ENCODE measurements around the gene RECK.
"Not testable (repeated sequence)": the region's sequence is repeated elsewhere in the genome, so short reads cannot be mapped to it uniquely, and the experiment has no call there.

Gene RECK

DNA sequence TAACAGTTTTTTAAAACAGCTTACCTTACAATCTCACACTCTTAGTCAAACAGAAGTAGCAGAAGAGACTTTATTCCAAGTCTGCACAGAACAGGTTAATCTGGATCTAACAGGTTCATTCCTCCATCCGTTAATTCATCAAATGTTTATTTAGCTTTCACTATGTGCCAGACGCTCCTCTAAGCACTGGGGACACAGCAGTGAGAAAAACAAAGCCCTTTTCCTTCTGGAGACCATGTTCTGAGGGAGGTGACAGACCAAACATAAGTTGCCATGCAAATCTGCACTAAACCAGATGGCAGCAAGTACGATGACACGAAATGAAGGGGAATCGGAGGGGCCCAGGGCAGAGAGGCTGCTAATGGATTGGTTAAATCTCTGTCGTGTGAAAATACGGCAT is 82.8 kb downstream of the RECK start:
- no peak for DNase-seq

DNA sequence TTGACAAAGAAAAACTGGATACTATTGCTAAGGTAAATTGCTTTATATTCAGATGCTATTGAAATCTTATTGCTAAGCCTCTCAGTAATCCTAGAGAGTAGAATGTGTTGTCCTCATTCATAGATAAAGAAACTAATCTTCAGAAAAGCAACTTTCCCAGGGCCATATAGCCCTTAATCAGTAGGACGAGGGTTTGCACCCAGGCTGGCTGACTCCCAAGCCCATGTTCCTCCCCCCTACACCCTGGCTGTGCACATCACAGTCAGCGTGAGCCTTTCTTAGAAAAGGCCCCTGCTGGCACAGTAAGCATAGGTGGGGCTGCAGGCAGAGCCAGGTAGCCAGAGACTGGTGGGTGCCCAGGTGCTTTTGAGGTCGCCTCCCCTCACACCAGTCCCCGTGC is 84.0 kb downstream of the RECK start:
- no peak for DNase-seq

DNA sequence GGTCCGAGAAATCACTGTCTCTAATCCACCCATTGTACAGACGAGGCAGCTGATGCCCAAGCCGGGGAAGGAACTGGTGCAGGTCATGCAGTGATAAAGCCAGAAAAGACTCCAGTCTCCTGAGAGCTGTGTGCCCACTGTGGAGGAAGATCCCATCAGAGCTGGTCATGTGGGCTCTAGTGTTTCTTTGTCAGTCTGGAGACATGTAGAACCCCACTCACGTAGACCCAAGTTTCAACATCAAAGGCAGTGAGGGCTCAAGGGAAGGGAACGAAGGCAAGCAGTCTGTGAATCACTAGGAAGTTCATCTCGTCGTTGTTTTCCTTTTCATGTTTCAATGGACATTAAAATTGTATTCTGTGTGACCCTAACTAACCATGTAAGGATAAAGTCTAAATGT is 85.3 kb downstream of the RECK start:
- no peak for DNase-seq

DNA sequence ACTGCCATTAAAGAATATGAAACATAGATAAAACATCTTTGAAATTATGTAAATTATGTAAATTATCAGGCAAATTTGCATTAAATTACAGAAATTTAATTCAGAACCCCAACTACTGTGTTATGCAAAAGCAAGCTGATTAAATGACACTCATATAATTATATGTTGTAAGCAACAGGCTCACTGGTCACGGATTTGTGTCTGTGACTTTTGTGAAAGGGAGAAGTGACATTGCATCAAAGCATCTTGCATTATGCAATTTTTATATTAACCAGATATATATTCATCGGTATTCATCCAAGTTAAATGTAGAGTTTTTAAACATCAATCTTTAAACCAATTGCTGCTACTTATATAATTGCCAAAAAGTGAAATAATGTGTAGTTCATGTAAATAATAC is 86.8 kb downstream of the RECK start:
- DNase-seq, result no peak

DNA sequence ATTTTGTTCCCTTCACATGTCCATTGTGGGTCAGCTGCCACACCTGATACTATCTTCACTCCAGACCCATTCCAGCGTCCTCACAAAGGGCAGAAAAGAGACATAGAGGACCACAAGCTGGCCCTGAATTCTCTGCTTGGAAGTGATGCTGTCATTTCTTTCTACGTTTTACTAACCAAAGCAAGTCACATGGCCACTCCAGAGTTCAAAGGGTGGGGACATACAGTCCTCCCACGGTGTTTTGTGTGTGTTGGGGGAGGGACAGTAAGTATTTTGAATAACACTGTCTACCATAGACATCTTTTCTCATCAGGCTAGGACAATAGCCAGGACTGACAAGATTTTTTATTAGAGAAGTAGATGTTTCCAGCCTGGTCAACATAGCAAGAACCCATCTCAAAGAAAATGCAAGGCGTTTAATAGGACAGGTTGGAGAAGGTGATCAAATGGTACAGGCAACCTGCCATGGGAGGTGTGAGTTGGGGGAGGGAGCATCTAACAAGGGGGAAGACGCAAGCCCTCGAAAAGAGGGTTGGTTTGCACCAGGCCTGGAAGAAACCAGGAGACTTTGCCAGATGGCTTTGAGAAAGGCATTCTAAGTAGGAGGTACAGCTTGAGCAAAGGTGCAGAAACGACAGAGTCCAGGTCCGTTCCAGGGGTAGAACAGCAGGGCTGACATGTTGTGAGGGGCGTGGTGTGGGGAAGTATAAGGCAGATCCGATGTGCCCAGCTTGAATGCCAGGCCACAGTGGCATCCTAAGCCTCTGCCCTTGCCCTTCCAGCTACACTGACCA is 88.5 kb downstream of the RECK start:
- DNase-seq, result no peak

DNA sequence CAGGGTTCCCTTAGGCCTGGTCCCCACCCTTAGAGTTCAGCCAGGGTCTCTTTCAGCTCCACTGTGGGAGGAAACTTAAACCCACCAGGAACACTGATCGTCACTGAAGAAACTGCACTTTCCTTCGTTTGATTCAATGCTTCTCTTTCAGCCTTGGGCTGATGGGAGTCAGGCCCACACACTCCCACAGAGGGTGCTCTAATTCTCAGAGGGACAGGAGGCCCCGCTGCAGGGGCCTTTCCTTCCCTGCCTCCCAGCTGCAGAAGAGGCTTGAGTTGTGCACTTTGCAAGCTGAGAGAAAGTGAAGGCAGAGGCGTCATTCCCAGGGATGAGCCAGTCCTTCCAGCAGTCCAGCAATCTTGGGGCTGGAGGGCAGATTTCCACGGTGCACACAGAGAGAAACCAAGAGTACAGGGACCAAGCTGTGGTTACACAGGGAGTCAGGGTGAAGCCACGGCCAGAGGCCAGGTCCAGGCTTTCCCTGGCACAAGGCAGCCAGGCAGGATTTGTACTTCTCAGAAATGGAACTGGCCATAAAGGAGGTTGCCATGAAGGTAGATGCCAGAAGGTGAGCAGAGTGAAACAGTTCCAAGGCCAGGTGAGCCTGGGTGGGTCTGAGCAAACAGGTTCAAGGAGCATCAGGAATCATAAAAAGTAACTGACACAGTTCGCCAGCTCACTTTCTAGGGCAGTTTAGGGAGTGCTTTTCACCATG is 89.5 kb downstream of the RECK start:
- DNase-seq, result no peak

DNA sequence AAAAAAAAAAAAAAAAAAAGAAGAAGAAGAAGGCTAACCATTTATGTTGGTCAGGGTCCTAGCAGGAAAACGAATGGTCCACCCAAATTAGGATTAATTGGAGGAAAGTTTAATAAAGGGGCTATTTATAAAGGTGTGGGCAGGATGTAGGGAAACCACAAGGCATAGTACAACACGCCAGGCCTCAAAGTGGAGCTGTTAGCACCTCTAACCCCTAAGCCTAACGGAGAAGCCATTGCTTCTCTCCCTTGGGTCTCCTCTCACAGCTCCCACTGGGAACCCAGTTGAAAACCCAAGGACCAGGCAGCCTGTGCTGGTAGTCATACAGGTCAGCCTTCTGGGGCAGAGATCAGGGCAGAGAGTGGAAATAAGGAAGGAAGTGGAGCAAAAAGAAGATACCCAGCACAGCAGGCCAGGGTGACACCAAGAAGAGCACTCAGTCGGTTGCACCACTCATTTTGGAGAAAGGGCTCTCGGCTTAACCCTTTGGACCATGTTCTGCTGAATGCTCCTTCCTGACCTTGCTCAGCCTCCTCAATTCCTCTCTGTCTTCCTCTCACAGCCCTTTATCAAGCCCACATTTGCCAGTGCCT is 91.0 kb downstream of the RECK start:
- no peak for DNase-seq

DNA sequence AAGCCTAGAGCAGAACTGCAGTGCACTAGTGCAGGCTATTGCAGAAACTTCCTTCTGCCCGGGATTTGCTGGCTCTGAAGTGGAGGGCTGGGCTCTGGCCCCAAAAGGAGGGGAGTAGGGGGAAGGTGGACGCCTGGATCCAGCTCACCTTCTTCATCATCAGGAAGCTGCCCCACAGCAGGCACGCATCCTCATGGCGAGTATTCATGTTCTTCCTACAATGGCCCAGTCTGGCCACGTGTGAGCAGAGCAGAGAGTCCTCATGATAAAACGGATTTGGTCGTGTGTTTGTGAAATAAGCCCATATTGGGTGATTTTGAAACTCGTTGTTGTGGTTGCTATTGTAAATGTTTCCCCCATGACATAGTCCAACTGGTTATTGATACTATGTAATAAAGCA is 91.6 kb downstream of the RECK start:
- DNase-seq, result no peak

DNA sequence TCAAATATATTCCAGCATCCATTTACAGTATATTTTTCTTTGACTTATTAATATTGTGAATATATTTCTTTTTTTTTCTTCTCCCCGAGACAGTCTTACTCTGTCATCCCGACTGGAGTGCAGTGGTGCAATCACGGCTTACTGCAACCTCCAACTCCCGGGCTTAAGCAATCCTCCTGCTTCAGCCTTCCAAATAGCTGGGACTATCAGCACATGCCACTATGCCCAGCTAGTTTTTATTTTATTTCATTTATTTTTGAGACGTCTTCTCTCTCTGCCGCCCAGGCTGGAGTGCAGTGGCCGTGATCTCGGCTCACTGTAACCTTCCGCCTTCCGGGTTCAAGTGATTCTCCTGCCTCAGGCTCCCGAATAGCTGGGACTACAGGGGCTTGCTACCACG is 92.4 kb downstream of the RECK start:
- DNase-seq, result no peak

DNA sequence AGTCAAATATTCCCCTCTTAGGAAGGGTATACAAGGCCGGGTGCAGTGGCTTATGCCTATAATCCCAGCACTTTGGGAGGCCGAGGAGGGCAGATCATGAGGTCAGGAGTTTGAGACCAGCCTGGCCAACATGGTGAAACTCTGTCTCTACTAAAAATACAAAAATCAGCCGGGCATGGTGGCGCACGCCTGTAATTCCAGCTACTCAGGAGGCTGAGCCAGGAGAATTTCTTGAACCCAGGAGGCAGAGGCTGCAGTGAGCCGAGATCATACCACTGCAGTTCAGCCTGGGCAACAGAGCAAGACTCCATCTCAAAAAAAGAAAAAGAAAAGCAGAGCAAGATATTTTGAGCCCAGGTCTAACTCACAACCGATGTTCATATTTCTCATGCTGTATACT is 95.0 kb downstream of the RECK start:
- not testable (repeated sequence) for DNase-seq

DNA sequence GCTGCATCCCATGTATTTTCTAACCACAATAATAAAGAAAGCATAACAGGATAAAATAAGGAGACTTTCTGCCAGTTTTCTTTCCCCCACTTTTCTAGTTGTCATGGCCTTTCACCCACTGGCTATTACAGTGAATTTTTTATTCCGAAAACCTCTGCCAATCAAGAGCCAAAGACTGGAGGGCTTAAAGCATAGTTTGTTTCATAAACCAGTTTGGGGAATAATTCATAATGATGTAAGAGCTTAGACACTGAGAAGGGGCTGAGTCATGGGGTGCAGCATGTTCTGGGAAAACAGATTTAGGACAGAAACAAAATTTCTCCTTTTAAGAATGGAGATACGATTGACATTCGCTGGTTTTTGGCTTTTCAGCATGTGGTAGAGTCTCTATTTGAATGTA is 95.4 kb downstream of the RECK start:
- DNase-seq, result peak; percentile 61

DNA sequence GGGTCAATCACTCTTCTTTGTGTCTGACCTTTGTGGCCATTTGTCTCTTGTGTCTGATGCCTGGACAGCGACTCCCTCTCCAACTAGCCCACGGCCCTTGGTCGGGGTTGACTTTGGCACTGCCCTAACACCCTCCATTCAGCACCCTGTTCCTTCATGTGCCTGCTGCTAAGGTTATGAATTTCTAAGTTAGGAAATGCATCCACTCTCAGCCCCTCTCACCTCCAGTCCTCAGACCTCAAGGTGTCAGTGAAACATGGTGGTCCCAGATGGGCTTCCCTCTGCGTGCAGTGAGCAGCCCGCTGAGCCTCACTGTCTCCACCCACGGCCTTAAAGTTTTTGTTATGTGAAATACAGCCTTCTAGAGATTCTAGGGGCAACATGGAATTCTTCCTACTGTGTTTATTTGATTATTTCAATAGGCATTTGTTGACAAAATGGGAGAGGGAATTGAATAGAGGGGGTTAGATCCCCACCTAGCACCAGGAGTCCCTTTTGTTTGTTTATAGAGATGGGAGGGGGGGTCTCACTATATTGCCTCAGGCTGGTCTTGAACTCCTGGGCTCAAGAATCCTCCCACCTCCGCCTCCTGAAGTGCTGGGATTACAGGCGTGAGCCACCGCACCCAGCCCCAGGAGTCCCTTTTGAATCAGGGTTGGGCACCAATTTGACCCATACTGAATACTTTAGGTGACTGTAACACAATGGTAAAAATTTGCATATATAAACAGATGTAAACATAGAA is 98.2 kb downstream of the RECK start:
- no peak for DNase-seq

DNA sequence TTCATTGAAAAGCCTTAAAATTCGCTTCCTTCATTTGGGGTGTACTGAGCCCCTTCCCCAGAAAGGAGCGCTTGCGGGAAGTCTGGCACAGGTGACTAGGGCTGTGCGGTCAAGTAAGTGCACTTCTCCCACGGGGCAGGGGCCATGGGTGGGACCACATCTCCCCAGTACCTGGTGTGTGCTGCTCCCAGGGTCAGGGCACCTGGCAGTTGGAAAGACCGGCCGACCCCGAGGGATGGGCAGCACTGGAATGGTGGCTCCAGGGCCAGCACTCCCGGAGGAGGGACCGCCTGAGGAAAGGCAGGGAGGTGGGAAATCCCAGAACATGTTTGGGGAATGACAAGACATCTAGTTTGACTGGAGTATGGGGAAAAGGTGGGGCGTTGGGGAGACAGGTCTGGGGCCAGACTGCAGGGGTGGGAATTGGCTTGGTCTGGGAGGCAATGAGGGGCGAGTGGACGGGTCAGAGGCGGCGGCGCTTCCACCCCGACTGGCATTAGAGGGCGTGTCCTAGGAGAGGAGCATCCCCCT is 99.1 kb downstream of the RECK start:
- DNase-seq, result no peak

DNA sequence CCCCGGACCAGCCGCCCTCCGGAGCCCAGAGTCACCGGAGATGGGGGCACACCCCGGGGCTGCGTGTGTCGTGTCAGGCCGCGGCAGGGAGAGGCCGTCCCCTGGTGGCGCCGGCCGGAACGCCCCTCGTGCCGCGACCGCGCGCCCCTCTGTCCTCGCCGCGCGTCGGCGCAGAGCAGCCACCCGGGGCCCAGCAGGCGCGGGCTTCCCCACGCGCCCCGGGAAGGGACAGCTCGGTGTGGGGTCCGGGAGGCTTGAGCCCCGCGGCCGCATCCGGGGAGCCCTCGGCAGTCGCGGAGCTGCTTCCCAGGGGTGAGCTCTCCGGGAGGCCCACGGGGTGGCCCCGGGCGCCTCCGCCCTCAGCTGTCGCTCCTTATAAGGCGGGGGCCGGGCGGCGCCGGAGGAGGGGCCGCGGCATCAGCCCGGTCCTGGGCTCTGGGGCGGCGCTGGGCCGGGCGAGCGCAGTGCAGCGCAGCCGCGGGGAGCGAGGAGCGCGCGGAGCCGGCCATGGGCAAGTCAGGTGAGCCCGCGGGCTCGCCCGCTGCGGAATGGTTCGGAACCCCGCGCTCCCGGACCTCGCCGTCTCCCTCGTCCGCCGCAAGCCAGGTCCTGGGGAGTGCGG is 99.7 kb downstream of the RECK start, which contains the start of gene GLIPR2:
Gene GLIPR2, plus strand, starts transcription at position 462 of the 622 bp plus-strand sequence. Its CDS starts 46 bp downstream, at position 508.
- DNase-seq, result peak; percentile 81

DNA sequence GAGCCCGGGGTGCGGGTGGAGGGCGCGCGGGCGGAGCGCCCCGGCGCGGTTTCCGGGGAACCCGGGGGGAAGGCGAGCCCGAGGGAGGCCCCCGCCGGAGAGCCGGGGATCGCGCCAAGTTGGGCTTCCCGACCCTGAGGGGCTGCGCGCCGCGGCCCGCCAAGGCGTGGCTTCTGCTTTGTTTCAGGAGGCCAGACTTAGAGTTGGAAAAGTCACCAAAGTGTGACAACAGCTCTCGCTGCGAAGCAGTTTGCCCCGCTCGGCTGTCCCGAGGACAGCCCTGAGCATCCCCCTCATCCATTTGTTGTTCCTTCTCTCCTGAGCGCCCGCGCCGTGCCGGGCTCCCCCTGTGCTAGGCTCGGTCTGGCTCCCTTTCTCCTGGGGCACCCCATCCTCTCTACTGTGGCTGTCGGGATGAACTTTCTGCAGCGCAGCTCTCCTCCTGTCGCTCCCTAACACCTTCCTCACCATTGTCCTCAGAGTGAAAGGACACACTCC is 100.2 kb downstream of the RECK start:
- DNase-seq, result no peak

DNA sequence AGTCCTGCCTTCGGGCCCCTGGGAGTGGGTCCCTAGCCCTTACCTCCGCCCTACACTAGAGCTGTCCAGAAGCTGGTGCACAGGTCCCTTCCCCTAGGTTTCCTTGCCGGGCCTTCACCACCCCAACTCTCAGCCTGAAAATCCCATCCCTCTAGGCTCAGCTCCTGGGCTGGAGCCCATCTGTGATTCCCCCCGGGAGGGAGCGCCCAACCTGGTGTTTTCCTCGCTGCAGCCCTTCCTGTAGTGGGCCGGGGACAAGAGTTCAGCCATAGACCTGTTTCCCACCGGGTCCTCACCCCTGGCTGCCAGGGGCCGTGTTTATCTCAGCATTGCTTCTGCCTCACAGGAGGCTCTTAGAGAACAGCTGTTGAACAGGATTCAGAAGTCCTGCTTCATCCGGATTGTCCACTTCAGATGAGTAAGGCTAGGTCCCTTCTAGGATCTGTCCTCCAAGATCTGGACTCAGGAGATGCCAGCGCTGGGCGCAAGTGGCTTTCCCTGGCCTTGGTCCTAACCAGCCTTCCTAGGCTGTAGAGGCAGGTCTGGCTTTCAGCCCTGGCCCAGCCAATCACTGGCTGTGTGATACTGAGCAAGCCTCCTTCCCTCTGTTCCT is 100.8 kb downstream of the RECK start:
- peak; percentile 28 for DNase-seq

DNA sequence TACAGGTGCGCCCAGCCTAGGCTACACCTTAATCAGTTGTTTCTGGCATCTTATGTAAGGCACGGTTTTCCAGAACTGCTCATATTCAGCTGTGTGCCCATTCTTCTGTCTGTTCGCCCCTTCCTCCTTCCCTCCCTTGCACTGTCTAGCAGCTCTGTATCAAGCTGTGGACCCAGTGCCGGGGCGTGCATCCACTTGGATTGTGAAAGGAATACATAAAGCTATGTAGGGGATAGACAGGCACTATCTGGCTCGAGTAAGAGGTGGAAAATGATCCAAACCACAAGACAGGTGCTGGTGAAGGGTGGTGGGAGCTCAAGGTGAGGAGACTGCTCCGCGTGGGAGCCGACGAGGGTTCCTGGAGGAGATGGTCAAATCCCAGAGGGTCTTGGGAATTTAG is 101.8 kb downstream of the RECK start:
- DNase-seq, result no peak

DNA sequence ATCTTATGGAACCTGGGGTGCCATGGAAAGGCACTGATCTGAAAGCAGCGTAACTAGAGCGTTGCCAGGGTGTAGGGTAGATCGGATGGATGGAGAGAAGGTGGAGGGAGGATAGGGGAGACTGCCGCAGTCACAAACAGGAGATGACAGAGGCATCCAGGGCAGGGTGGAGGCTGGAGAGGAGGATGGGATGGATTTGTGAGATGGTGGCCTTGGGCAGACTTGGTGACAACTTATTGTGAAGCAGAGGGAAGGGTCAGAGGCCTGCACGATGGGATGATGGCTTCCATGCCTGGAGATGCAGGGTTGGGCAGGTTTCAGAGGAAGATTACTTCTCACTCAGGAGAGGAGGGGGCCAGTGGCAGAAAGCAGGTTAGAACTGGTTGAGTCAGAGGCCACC is 102.2 kb downstream of the RECK start:
- no peak for DNase-seq

DNA sequence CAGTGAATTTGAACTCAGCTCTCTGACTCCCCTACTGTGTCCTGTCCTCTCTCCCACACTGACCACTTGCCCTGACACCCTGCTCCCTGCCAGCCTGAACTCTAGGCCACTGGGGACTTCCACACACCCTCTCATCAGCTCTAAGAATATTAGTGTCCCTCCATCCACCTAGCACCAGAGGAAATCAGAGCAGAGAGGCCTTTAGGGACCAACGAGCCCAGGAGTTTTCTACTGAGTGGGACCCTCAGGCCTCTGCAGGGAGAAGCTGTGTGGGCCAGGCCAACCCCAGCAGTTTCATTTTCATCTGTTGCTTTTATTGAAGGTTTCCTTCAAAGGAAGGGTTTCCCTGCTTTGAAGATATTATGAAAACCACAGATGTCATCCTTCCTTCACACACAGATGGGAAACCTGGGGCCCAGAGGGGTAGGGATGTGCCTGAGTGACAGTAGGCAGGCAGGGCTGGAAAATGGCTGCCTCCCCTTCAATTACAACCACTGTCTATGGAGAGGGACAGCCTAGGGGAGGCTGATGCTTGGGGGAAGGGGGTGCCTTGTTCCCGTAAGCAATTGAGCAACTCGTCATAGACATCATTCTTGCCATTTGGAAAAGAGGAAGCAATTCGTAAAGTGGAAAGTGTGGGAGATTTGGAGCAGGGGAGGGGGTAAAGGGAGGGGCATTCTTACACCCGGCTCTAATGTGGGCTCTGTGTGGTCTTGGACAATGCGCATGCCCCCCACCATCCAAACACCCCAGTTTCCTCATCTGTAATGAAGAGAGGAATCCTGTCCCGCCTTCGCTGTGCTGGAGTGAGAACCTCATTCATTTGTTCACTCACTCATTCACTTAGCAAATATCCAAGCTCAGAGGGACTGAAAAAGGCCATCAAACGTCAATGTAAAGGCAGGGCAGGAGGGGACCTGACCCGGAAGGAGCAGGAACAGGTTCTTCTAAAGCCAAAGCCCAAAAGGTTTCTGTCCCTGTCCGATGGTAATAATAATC is 103.7 kb downstream of the RECK start:
- DNase-seq, result peak; percentile 29

DNA sequence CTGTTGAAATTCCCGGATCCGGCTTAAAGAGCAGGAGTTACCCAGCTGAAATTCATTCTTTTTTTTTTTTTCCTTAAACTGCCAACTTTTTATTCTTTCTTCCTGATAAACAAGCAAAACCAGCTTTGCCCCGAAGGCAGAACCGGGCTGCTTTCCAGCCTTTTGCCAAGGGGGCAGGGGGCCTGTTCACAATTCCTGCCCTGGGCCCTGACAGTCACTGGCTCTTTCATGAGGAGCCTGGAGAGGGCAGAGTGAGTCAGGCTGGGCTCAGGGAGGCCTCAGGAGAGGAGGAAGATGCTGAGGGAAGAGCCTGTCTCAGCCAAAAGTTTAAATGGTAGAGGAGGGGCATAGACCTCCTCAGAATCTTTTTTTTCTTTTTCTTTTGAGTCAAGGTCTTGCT is 104.6 kb downstream of the RECK start:
- DNase-seq, result peak; percentile 59

DNA sequence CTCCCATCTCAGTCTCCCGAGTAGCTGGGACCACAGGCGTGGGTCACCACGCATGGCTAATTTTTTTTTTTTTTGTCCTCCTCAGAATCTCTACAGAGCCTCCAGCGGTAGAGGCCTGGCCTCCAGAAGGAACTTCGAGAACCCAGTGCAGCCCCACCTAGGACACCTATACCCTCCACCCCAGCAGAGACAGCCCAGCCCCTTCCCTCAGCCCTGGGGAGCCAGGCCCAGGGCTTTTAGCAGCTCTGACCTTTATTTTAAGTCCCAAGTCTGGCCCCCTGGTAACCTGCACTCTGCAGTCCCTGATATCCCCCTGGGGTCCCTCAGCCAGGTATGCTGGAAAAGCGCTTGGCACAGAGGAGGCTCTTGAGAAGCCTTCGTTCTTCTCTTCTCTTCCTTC is 105.0 kb downstream of the RECK start:
- DNase-seq, result no peak

All from fibroblast of skin of right biceps (primary cell).